HepG2 (cell line): ENCODE data around the gene MB21D2. TPM values are rescaled to one million over a fixed set of nuclear protein-coding genes. Genes with fewer than 3 reads are reported as not detected.

ENCODE experiments used
- ASH2L ChIP-seq: fragments of 300-600, 200-600 bp; sonication (generic); IDR thresholded peaks from 2 replicates; pipeline ENCODE4 v1.7.0; 2017; ENCODE audit warnings: low read depth, mild to moderate bottlenecking, moderate library complexity, mixed read lengths, low read length; ENCODE audit not compliant: insufficient read length
- SNAI1 ChIP-seq: sonication (generic); formaldehyde crosslinking; IDR thresholded peaks from 2 replicates; pipeline ENCODE4 v1.5.0; 2020; ENCODE audit warnings: mild to moderate bottlenecking, missing genetic modification reagents, borderline replicate concordance
- ZIK1 ChIP-seq: sonication (generic); formaldehyde crosslinking; IDR thresholded peaks from 2 replicates; pipeline ENCODE4 v1.5.0; 2020; ENCODE audit warnings: mild to moderate bottlenecking, low read depth, missing genetic modification reagents, borderline replicate concordance
- ZNF274 ChIP-seq: sonication (generic); formaldehyde crosslinking; IDR thresholded peaks from 2 replicates; pipeline ENCODE4 v1.5.1; 2020; ENCODE audit warnings: mild to moderate bottlenecking, missing genetic modification reagents
- ZNF547 ChIP-seq: sonication (generic); formaldehyde crosslinking; IDR thresholded peaks from 2 replicates; pipeline ENCODE4 v1.5.1; 2020; ENCODE audit warnings: mild to moderate bottlenecking, missing genetic modification reagents
- polyA plus RNA-seq, 8 experiments: library from polyadenylated mRNA; depleted of rRNA in 3 of 8; stranded (reverse) in 7 of 8; unstranded in 1 of 8; fragments of >200 nt; fragmentation: Illumina TruSeq in 4 of 8; extraction: Trizol in 4 of 8; gene quantifications; 2 replicates each; pipeline versions ENCODE4 v1.2.1 to v1.2.3, GENCODE V29; 2011 to 2016; ENCODE audit warnings: low read depth in 4 of 8, missing spikeins in 1 of 8, mixed read lengths in 1 of 8; ENCODE audit not compliant: insufficient read depth in 1 of 8
- total RNA-seq, 5 experiments: library from RNA; depleted of rRNA; stranded (reverse); fragments of >200 nt; fragmentation: Illumina TruSeq; extraction: Trizol; gene quantifications; 2 replicates each; pipeline ENCODE4 v1.2.3, GENCODE V29; 2016; ENCODE audit warnings: low read depth in 1 of 5
- TF ChIP-seq, protein P1 (sequence below): sonication (generic); formaldehyde crosslinking; IDR thresholded peaks from 2 replicates; pipeline ENCODE4 v1.5.0; 2020; ENCODE audit warnings: mild to moderate bottlenecking, missing genetic modification reagents, borderline replicate concordance
- TF ChIP-seq, protein P2 (sequence below): sonication (generic); formaldehyde crosslinking; IDR thresholded peaks from 2 replicates; pipeline ENCODE4 v1.5.0; 2020; ENCODE audit warnings: missing genetic modification reagents
- TF ChIP-seq, protein P3 (sequence below): sonication (generic); formaldehyde crosslinking; IDR thresholded peaks from 2 replicates; pipeline ENCODE4 v1.8.1; 2023; ENCODE audit warnings: mild to moderate bottlenecking, missing genetic modification reagents

The MB21D2 gene
- total and polyA plus RNA-seq, 2 of the 13 experiments (the other 11 are each of a cell fraction or from before 2014, with no cell fraction given) = 0.90 to 1.6 TPM

DNA sequence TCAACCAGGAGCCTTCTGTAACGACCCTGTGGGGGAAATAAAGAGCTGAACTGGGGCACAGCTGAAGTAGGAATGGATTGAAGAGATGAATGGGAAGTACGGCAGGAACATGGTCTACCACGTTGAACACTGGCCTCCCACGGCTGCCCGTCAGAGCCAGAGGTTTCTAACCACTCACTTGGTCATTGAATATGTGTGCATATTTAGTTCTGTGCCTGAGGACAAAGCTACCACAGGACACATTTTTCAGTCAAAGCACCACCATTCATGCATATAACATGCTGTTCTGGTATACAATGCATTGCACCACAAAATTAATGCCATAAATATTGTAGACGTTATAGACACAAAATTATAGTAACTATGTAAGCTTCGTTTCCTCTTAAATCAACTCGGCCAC lies 75.5 kb downstream of the MB21D2 start (continued):
- TF ChIP-seq, protein P1, sequence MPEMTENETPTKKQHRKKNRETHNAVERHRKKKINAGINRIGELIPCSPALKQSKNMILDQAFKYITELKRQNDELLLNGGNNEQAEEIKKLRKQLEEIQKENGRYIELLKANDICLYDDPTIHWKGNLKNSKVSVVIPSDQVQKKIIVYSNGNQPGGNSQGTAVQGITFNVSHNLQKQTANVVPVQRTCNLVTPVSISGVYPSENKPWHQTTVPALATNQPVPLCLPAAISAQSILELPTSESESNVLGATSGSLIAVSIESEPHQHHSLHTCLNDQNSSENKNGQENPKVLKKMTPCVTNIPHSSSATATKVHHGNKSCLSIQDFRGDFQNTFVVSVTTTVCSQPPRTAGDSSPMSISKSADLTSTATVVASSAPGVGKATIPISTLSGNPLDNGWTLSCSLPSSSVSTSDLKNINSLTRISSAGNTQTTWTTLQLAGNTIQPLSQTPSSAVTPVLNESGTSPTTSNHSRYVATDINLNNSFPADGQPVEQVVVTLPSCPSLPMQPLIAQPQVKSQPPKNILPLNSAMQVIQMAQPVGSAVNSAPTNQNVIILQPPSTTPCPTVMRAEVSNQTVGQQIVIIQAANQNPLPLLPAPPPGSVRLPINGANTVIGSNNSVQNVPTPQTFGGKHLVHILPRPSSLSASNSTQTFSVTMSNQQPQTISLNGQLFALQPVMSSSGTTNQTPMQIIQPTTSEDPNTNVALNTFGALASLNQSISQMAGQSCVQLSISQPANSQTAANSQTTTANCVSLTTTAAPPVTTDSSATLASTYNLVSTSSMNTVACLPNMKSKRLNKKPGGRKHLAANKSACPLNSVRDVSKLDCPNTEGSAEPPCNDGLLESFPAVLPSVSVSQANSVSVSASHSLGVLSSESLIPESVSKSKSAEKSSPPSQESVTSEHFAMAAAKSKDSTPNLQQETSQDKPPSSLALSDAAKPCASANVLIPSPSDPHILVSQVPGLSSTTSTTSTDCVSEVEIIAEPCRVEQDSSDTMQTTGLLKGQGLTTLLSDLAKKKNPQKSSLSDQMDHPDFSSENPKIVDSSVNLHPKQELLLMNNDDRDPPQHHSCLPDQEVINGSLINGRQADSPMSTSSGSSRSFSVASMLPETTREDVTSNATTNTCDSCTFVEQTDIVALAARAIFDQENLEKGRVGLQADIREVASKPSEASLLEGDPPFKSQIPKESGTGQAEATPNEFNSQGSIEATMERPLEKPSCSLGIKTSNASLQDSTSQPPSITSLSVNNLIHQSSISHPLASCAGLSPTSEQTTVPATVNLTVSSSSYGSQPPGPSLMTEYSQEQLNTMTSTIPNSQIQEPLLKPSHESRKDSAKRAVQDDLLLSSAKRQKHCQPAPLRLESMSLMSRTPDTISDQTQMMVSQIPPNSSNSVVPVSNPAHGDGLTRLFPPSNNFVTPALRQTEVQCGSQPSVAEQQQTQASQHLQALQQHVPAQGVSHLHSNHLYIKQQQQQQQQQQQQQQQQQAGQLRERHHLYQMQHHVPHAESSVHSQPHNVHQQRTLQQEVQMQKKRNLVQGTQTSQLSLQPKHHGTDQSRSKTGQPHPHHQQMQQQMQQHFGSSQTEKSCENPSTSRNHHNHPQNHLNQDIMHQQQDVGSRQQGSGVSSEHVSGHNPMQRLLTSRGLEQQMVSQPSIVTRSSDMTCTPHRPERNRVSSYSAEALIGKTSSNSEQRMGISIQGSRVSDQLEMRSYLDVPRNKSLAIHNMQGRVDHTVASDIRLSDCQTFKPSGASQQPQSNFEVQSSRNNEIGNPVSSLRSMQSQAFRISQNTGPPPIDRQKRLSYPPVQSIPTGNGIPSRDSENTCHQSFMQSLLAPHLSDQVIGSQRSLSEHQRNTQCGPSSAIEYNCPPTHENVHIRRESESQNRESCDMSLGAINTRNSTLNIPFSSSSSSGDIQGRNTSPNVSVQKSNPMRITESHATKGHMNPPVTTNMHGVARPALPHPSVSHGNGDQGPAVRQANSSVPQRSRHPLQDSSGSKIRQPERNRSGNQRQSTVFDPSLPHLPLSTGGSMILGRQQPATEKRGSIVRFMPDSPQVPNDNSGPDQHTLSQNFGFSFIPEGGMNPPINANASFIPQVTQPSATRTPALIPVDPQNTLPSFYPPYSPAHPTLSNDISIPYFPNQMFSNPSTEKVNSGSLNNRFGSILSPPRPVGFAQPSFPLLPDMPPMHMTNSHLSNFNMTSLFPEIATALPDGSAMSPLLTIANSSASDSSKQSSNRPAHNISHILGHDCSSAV (CRISPR knock-in tag) = no peak
- TF ChIP-seq ZNF274 (CRISPR knock-in tag) (no peak), ZNF547 (CRISPR knock-in tag) (no peak), SNAI1 (CRISPR knock-in tag) (no peak), ZIK1 (CRISPR knock-in tag) (no peak), ASH2L (no peak)
- TF ChIP-seq, protein P2, sequence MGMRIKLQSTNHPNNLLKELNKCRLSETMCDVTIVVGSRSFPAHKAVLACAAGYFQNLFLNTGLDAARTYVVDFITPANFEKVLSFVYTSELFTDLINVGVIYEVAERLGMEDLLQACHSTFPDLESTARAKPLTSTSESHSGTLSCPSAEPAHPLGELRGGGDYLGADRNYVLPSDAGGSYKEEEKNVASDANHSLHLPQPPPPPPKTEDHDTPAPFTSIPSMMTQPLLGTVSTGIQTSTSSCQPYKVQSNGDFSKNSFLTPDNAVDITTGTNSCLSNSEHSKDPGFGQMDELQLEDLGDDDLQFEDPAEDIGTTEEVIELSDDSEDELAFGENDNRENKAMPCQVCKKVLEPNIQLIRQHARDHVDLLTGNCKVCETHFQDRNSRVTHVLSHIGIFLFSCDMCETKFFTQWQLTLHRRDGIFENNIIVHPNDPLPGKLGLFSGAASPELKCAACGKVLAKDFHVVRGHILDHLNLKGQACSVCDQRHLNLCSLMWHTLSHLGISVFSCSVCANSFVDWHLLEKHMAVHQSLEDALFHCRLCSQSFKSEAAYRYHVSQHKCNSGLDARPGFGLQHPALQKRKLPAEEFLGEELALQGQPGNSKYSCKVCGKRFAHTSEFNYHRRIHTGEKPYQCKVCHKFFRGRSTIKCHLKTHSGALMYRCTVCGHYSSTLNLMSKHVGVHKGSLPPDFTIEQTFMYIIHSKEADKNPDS (CRISPR knock-in tag) = no peak
- TF ChIP-seq, protein P3, sequence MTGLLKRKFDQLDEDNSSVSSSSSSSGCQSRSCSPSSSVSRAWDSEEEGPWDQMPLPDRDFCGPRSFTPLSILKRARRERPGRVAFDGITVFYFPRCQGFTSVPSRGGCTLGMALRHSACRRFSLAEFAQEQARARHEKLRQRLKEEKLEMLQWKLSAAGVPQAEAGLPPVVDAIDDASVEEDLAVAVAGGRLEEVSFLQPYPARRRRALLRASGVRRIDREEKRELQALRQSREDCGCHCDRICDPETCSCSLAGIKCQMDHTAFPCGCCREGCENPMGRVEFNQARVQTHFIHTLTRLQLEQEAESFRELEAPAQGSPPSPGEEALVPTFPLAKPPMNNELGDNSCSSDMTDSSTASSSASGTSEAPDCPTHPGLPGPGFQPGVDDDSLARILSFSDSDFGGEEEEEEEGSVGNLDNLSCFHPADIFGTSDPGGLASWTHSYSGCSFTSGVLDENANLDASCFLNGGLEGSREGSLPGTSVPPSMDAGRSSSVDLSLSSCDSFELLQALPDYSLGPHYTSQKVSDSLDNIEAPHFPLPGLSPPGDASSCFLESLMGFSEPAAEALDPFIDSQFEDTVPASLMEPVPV (CRISPR knock-in tag) = no peak
